ENCODE data around the gene GGT1.

Gene GGT1

DNA sequence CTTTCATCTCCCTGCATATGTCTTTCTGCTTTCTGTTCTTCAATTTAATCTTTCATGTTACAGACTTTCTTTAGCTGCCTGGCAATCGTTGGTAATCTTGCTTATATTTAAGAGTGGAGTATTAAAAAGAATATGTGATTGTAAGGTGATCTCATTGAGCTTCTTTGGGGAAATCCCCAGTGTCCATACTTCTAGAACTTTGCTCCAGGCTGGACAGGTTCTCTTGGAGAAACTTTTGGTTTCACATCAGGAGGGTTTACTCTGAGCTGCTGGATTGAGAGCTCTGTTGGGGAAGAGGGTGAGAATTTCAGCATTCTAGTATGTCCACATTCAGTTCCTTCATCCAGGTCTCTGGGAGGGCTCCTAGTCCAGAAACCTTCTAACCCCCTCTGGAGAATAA is 26.2 kb upstream of the GGT1 start:
- Histone ChIP-seq H3K27me3 (replicated peaks) (no peaks in the 10 kb centered on the region), H3K36me3 (replicated peaks) (peaks cover 20% of the 10 kb centered on the region), H3K4me3 (ENCODE audit: low read depth, low read length) (no peak overlapping the region), H3K27ac (no peak overlapping the region)
- TF ChIP-seq, protein P1, sequence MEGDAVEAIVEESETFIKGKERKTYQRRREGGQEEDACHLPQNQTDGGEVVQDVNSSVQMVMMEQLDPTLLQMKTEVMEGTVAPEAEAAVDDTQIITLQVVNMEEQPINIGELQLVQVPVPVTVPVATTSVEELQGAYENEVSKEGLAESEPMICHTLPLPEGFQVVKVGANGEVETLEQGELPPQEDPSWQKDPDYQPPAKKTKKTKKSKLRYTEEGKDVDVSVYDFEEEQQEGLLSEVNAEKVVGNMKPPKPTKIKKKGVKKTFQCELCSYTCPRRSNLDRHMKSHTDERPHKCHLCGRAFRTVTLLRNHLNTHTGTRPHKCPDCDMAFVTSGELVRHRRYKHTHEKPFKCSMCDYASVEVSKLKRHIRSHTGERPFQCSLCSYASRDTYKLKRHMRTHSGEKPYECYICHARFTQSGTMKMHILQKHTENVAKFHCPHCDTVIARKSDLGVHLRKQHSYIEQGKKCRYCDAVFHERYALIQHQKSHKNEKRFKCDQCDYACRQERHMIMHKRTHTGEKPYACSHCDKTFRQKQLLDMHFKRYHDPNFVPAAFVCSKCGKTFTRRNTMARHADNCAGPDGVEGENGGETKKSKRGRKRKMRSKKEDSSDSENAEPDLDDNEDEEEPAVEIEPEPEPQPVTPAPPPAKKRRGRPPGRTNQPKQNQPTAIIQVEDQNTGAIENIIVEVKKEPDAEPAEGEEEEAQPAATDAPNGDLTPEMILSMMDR (IDR thresholded peaks at IDR 0.05; ENCODE audit: low read depth, low read length, missing control alignments): no peak
- no peak for DNase-seq
- in situ Hi-C loops (cut with HindIII; ENCODE audit: low pct_ligation_motif_present, low sequenced_read_pairs): no loop called here

DNA sequence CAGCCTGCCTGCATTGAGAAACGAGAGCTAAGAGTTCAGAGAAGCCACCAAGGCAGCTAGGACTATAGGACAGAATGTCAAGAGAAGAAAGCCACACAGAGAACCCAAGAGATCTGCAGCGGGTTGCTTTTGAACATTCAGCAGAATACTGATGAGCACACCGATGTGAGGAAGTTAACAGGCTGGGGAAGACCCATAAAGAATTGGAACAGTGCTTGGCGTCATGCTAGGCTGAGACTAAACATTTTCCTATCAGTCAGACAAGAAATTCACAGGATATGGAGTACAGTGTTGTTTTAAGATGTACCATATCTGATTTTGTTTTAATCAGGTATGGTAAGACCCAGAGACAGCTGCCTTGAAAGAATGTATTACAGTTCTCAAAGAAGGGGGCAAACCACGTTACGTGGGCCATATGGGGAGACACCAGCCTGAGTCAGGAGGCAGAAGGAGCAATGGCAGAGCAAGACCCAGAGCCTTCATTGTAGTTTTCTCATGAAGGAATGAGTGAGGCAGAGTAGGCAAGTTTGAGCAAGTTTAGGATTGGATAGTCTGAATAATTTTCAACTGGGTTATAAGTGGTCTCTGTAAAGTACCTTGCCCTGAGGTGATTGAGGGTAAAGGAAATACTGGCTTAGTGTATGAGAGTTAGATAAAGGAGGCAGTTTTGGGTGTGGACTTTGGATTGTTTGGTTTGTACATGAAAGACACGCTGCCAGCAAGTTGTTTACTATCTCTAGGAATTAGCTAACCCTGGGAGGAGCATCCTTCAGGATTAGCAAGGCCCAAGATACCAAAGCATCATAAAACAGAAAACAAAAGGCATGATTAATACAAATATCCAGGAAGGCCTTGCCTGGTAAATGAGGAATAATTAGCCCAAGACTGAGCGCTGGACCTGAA is 24.4 kb upstream of the GGT1 start:
- in situ Hi-C loops (cut with HindIII; ENCODE audit: low pct_ligation_motif_present, low sequenced_read_pairs): no loop called here
- TF ChIP-seq, protein P1 (IDR thresholded peaks at IDR 0.05; ENCODE audit: low read depth, low read length, missing control alignments): no peak
- H3K4me3 ChIP-seq (ENCODE audit: low read depth, low read length): no peak overlapping the region

DNA sequence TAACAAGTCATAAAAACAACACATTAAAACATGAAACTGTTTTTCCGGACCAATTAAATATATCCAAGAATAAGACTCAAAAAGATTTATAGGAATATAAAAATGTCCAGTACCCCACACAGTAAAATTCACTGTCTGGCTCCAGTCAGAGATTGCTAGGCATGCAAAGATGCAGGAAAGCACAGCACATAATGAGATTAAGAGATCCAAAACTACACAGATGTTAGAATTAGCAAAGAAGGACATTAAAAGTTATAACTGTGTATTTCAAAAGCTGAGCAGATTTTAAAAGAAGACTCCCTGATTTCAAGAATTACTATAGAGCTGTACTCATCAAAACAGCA is 23.8 kb upstream of the GGT1 start:
- TF ChIP-seq, protein P1 (IDR thresholded peaks at IDR 0.05; ENCODE audit: low read depth, low read length, missing control alignments): no peak
- Histone ChIP-seq H3K27me3 (replicated peaks) (no peaks in the 10 kb centered on the region), H3K36me3 (replicated peaks) (no peaks in the 10 kb centered on the region), H3K27ac (no peak overlapping the region), H3K4me3 (ENCODE audit: low read depth, low read length) (no peak overlapping the region)
- no peak for DNase-seq
- in situ Hi-C loops (cut with HindIII; ENCODE audit: low pct_ligation_motif_present, low sequenced_read_pairs): no loop called here

More for the DNA sequence above, 24.4 kb upstream of the GGT1 start:
- Histone ChIP-seq H3K27me3 (replicated peaks) (no peaks in the 10 kb centered on the region), H3K27ac (no peak overlapping the region), H3K36me3 (replicated peaks) (peaks cover 2% of the 10 kb centered on the region)
- no peak for DNase-seq

DNA sequence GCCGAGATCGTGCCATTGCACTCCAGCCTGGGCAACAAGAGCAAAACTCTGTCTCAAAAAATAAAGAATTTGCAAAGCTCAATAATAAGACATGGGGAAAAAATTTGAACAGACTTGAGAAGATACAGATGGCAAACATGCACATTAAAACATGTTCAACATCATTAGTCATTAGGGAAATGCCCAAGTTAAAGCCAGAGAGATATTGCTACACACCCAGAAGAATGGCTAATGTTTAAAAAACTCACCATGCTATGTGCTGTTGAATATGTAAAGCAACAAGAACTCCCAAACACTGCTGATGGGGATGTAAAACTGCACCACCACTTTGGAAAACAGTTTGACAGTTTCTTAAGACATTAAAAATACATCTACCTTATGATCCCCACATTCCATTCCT is 22.7 kb upstream of the GGT1 start:
- in situ Hi-C loops (cut with HindIII; ENCODE audit: low pct_ligation_motif_present, low sequenced_read_pairs): no loop called here
- no peak for DNase-seq
- TF ChIP-seq, protein P1 (IDR thresholded peaks at IDR 0.05; ENCODE audit: low read depth, low read length, missing control alignments): no peak

DNA sequence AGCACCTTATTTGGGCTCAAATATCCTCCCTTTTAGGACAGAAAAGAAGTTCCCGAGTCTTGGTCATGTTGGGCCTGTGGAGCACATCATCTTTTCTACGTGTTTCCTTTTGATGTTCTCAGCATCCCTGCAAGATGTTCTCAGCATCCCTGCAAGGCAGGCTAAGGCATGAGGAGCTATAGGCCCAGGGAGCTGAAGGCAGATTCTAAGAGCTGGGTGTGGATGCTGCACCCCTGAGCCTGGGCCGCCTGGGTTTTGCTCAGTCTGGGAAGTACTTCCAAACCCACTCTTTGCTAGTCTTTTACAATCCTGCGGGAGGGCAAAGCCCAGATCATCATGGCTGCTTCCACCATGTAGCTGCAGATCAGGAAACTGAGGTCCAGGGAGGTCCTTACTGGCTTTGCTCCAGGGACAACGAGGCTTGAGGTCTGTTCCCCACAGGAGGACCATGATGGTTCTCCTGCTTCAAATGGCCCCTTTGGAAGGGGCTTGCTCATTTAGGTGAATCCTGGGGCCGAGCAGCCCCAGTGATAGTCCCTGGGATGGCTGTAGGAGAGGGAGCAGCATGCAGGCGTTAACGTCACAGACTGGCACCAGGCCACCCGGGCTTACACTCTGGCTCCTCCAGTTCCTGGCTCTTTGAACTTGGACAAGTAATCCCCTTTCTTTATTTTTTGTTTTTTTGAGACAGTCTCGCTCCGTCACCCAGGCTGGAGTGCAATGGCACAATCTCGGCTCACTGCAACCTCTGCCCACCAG is 20.8 kb upstream of the GGT1 start:
- TF ChIP-seq, protein P1 (IDR thresholded peaks at IDR 0.05; ENCODE audit: low read depth, low read length, missing control alignments): no peak
- Histone ChIP-seq H3K36me3 (replicated peaks) (no peaks in the 10 kb centered on the region), H3K27ac (no peak overlapping the region), H3K4me3 (ENCODE audit: low read depth, low read length) (no peak overlapping the region), H3K27me3 (replicated peaks) (no peaks in the 10 kb centered on the region)
- in situ Hi-C loops (cut with HindIII; ENCODE audit: low pct_ligation_motif_present, low sequenced_read_pairs): no loop called here
- DNase-seq: no peak

More for the DNA sequence above, 22.7 kb upstream of the GGT1 start:
- H3K27me3 ChIP-seq (replicated peaks): no peaks in the 10 kb centered on the region
- no peak overlapping the region for H3K4me3 ChIP-seq (ENCODE audit: low read depth, low read length)
- H3K36me3 ChIP-seq (replicated peaks): no peaks in the 10 kb centered on the region
- H3K27ac ChIP-seq: no peak overlapping the region
